GM12865 (cell line): Measurements from ENCODE around the gene PTGES3.

Experiments used
- DNase-seq: peaks from one replicate; pipeline ENCODE4 v3.0.0; 2010; ENCODE audit warnings: low read depth
- H3K4me3 ChIP-seq: 2 replicates; pipeline ENCODE4 v1.5.1; 2011; ENCODE audit warnings: mild to moderate bottlenecking, low read depth, low read length, control low read depth
- CTCF ChIP-seq: IDR thresholded peaks from 2 replicates; pipeline ENCODE4 v1.5.1; 2011; ENCODE audit warnings: low read length, control low read depth, low read depth, inconsistent platforms; ENCODE audit not compliant: insufficient read depth; ENCODE audit errors: missing control alignments

Gene PTGES3

GRCh38 chr12:56676851-56677580, 11.1 kb downstream of the PTGES3 start:
- no peak for TF ChIP-seq CTCF
- no peak overlapping the region for H3K4me3 ChIP-seq
- no peak for DNase-seq

- no peak for TF ChIP-seq CTCF
- H3K4me3 ChIP-seq, result no peak overlapping the region
These were observed 16.5 kb downstream of the PTGES3 start for GRCh38 chr12:56671608-56672007.

GRCh38 chr12:56670836-56671235, 17.2 kb downstream of the PTGES3 start:
- no peak overlapping the region for H3K4me3 ChIP-seq
- no peak for TF ChIP-seq CTCF
- DNase-seq, result no peak

More at GRCh38 chr12:56671608-56672007, 16.5 kb downstream of the PTGES3 start:
- DNase-seq, result no peak

GRCh38 chr12:56668197-56668457, 20.0 kb downstream of the PTGES3 start:
- H3K4me3 ChIP-seq, result no peak overlapping the region
- DNase-seq, result no peak
- TF ChIP-seq CTCF, result no peak

GRCh38 chr12:56661979-56662638, 26.0 kb downstream of the PTGES3 start:
- DNase-seq, result no peak
- no peak overlapping the region for H3K4me3 ChIP-seq
- no peak for TF ChIP-seq CTCF

GRCh38 chr12:56661560-56661959, 26.5 kb downstream of the PTGES3 start:
- peak; percentile 40 for DNase-seq
- TF ChIP-seq CTCF, result no peak
- no peak overlapping the region for H3K4me3 ChIP-seq

- DNase-seq, result peak; percentile 33
These were observed 29.2 kb downstream of the PTGES3 start for GRCh38 chr12:56658921-56659320.

More at GRCh38 chr12:56658921-56659320, 29.2 kb downstream of the PTGES3 start:
- TF ChIP-seq CTCF, result no peak
- H3K4me3 ChIP-seq, result no peak overlapping the region
